Suprapubic skin (tissue), 4 donors: ENCODE data around the gene LPCAT3. TPM values are rescaled to one million over a fixed set of nuclear protein-coding genes. Genes with fewer than 3 reads are reported as not detected.

Source experiments
- DNase-seq, 2 donors: peaks; one replicate each; pipeline ENCODE4 v3.0.0-alpha.2; 2019; ENCODE audit warnings: low spot score in 2 of 2
- H3K27ac ChIP-seq: fragments of 200-600 bp; sonication (generic); one replicate; pipeline ENCODE4 v1.5.1; 2019
- H3K27me3 ChIP-seq: fragments of 200-600 bp; sonication (generic); one replicate; pipeline ENCODE4 v1.5.1; 2019
- H3K36me3 ChIP-seq: fragments of 200-600 bp; sonication (generic); one replicate; pipeline ENCODE4 v1.5.1; 2019
- H3K4me1 ChIP-seq: fragments of 200-600 bp; sonication (generic); one replicate; pipeline ENCODE4 v1.5.1; 2019
- H3K4me3 ChIP-seq: fragments of 200-600 bp; sonication (generic); one replicate; pipeline ENCODE4 v1.5.1; 2019; ENCODE audit warnings: mild to moderate bottlenecking
- H3K9me3 ChIP-seq: fragments of 200-600 bp; sonication (generic); one replicate; pipeline ENCODE4 v1.5.1; 2019
- EP300 ChIP-seq: sonication (generic); formaldehyde crosslinking; IDR thresholded peaks from one replicate; pipeline ENCODE4 v1.6.1; 2017; ENCODE audit warnings: antibody characterized with exemption
- POLR2A ChIP-seq, 2 donors: fragments of 450-650 bp; IDR thresholded peaks; one replicate each; pipeline ENCODE4 v1.6.1; 2017; ENCODE audit warnings: antibody characterized with exemption in 2 of 2, mild to moderate bottlenecking in 2 of 2, moderate library complexity in 2 of 2
- POLR2AphosphoS5 ChIP-seq, 3 donors: sonication (generic); formaldehyde crosslinking; IDR thresholded peaks; one replicate each; pipeline ENCODE4 v1.6.1; 2017; ENCODE audit warnings: antibody characterized with exemption in 3 of 3
- WGBS: methylation state at CpG from one replicate; pipeline ENCODE4 v1.1.5; 2018; 5-methylcytosine and 5-hydroxymethylcytosine counted together
- total RNA-seq, 4 donors: library from RNA; depleted of rRNA; stranded (reverse); fragments of >200 nt; gene quantifications; one replicate each; pipeline ENCODE4 v1.1.0, GENCODE V29; 2016
- TF ChIP-seq, protein P1 (sequence below), 2 donors: fragments of 200-600 bp in 1 of 2; fragments of 450-650 bp in 1 of 2; sonication (generic) in 1 of 2; IDR thresholded peaks; one replicate each; pipeline ENCODE4 v1.5.1; 2016 to 2019; ENCODE audit warnings: antibody characterized with exemption in 2 of 2, mild to moderate bottlenecking in 1 of 2, moderate library complexity in 1 of 2

Gene LPCAT3
- total RNA-seq, 4 donors from 2014 or later: 51.3 to 79.3 (median 56.8) TPM

DNA sequence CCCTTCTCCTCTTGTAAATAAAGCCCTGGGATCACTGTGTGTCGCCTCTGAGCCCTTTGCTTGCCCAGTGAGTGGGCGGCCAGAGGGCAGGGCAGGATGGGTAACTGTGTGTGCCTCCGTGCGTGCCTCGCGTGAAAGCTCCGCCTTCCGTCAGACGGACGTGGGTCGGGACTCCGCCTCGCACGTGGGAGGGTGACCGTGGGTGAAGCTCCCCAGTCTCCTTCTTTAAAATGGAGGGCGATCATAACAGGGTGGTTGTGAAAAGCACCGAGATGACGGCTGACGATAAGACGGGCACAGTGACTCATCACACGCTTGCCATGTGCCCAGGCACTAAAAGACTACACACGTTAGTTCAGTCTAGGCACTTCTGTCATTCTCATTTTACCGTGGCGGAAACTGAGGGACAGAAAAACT is 57.0 kb downstream of the LPCAT3 start:
- TF ChIP-seq POLR2AphosphoS5 (IDR thresholded peaks at IDR 0.05): peak; percentile 51 to 64 (median 61)
- TF ChIP-seq POLR2A (IDR thresholded peaks at IDR 0.05): no peak
- Histone ChIP-seq H3K27ac (peak overlapping the region; percentile 93), H3K36me3 (peaks cover 11% of the 10 kb centered on the region), H3K9me3 (no peaks in the 10 kb centered on the region), H3K27me3 (no peaks in the 10 kb centered on the region), H3K4me1 (peaks cover 79% of the 10 kb centered on the region), H3K4me3 (peak overlapping the region; percentile 60)
- WGBS: 9% methylated on average over 15 of the region's 24 CpGs
- DNase-seq: peak in 1 of 2 donors; percentile 87

DNA sequence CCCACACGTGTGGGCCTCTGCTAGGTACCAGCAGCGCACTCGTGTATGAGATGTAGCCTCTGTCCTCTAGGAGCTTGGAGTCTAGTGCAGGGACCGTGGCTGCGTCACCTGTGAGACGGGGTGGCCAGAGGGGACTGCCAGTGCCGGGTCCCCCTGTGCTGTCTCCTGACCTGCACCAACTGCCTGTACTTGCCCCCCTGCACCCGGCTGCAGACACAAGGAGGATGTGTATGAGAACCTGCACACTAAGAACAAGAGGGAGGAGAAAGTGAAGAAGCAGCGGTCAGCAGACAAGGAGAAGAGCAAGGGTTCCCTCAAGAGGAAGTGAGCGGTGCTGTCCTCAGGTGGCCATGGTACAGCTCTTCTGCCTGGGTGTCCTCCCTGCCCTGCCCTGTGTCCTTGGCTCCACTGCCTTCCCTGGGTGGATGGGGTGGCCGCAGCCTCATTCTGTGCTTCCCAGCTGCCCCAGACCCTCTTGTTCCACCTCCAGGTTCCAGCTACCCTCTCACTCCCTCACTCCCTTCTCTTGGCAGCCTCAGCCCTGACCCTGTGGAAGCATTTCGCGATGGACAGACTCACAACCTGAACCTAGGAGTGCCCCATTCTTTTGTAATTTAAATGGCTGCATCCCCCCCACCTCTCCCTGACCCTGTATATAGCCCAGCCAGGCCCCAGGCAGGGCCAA is 57.5 kb downstream of the LPCAT3 start:
- WGBS: 67% methylated on average over 11 of the region's 13 CpGs
- H3K4me1 ChIP-seq: peaks cover 74% of the 10 kb centered on the region

DNA sequence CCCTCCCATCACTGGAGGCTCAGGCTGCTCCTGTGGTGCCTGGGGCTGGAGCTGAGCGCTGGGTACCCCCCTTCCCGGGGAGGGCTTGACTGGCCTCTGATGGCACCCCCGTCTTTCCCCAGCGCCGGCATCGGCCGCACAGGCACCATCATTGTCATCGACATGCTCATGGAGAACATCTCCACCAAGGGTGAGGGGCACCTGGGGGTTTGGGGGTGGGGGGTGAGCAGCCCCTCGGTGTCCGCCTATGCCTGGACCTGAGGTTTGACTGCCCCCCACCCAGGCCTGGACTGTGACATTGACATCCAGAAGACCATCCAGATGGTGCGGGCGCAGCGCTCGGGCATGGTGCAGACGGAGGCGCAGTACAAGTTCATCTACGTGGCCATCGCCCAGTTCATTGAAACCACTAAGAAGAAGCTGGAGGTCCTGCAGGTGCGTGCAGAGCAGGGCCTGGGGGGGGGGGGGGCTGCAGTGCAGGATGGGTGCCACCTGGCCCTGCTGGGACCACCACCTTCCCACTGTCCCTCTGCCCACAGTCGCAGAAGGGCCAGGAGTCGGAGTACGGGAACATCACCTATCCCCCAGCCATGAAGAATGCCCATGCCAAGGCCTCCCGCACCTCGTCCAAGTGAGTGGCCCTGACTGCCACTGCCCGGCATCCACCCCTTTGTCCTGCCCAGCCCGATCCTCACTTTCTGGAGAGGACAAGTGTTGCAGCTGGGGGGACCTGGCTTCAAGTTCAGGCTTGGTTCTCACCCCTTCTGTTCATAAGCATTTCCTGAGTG is 58.3 kb downstream of the LPCAT3 start:
- no peaks in the 10 kb centered on the region for H3K27me3 ChIP-seq
- H3K27ac ChIP-seq: peak overlapping the region; percentile 93
- H3K36me3 ChIP-seq: peaks cover 7% of the 10 kb centered on the region
- WGBS: 89% methylated on average over 13 of the region's 26 CpGs
- no peak overlapping the region for H3K4me3 ChIP-seq
- DNase-seq: peak in 1 of 2 donors; percentile 68
- H3K9me3 ChIP-seq: no peaks in the 10 kb centered on the region
- H3K4me1 ChIP-seq: peaks cover 66% of the 10 kb centered on the region
- TF ChIP-seq POLR2AphosphoS5 (IDR thresholded peaks at IDR 0.05) (no peak), POLR2A (IDR thresholded peaks at IDR 0.05) (no peak), EP300 (no peak)
- TF ChIP-seq, protein P1, sequence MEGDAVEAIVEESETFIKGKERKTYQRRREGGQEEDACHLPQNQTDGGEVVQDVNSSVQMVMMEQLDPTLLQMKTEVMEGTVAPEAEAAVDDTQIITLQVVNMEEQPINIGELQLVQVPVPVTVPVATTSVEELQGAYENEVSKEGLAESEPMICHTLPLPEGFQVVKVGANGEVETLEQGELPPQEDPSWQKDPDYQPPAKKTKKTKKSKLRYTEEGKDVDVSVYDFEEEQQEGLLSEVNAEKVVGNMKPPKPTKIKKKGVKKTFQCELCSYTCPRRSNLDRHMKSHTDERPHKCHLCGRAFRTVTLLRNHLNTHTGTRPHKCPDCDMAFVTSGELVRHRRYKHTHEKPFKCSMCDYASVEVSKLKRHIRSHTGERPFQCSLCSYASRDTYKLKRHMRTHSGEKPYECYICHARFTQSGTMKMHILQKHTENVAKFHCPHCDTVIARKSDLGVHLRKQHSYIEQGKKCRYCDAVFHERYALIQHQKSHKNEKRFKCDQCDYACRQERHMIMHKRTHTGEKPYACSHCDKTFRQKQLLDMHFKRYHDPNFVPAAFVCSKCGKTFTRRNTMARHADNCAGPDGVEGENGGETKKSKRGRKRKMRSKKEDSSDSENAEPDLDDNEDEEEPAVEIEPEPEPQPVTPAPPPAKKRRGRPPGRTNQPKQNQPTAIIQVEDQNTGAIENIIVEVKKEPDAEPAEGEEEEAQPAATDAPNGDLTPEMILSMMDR (IDR thresholded peaks at IDR 0.05): no peak

More for the DNA sequence above, 57.5 kb downstream of the LPCAT3 start:
- Histone ChIP-seq H3K4me3 (no peak overlapping the region), H3K36me3 (peaks cover 7% of the 10 kb centered on the region), H3K9me3 (no peaks in the 10 kb centered on the region), H3K27ac (peak overlapping the region; percentile 93), H3K27me3 (no peaks in the 10 kb centered on the region)
- DNase-seq: peak in 1 of 2 donors; percentile 64
- TF ChIP-seq, protein P1 (IDR thresholded peaks at IDR 0.05): no peak
- no peak for TF ChIP-seq EP300
- TF ChIP-seq POLR2A (IDR thresholded peaks at IDR 0.05): no peak
- no peak for TF ChIP-seq POLR2AphosphoS5 (IDR thresholded peaks at IDR 0.05)

DNA sequence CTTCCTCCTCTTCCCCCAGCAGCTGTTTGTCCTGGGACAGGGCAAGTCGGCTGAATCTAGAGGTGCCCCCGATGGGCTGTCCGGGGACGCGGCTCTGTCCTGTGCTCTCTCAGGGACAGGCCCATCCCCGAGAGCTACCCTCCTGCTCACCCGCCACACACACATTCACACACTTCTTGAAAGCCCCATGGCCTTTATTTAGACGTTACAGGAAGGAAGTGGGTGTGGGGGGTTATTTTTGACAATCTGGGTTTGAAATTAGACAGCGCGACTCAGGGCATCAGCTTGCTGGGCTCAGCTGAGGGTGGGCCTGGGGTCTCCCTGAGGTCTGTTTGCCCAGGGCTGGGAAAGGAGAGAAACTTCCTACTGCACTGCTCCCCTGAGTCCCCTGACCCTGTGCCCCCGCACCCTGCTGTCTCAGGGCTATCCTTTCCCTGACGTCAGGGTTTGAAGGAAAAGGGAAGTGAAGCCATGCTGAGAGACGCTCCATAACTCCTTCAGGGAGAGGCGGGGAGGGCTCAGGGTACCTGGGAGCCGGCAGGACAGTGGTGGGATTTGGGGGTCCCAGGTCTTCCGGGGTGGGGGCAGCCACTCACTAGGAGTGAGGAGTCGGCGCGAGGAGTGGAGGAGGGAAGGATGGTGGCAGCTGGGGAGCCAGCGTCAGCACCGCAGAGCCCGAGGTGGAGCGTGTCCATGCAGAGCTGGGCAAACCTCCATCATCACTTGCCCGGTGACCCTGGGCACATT is 59.0 kb downstream of the LPCAT3 start:
- Histone ChIP-seq H3K4me1 (peaks cover 61% of the 10 kb centered on the region), H3K36me3 (peaks cover 7% of the 10 kb centered on the region), H3K27ac (peak overlapping the region; percentile 40), H3K4me3 (no peak overlapping the region), H3K27me3 (no peaks in the 10 kb centered on the region), H3K9me3 (no peaks in the 10 kb centered on the region)
- no peak for DNase-seq
- no peak for TF ChIP-seq POLR2AphosphoS5 (IDR thresholded peaks at IDR 0.05)
- TF ChIP-seq EP300: no peak
- no peak for TF ChIP-seq POLR2A (IDR thresholded peaks at IDR 0.05)
- TF ChIP-seq, protein P1 (IDR thresholded peaks at IDR 0.05): no peak
- 70% methylated on average over 24 of the region's 24 CpGs for WGBS

DNA sequence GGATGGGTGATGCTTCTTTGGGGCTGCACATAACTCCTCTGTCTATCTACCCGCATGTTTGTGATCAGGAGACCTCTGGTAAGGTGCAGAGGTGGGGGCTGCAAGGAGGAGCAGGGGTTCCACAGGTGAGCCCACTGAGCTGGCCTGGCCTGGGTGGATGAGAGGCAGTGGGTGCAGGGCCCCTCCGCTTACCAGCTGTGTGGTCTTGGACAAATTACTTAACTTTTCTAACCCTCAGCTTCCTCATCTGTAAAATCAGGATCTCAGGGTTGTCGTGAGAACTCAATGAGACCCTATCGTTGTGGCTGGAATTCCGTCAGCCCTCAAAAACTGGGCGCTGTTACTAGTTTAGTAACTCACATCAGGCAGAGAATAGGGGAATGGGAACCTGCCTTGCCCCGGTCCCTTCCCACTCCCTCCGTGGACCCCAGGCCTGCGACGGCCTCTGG is 59.6 kb downstream of the LPCAT3 start:
- 60% methylated on average over 9 of the region's 10 CpGs for WGBS
- H3K4me3 ChIP-seq: no peak overlapping the region
- H3K9me3 ChIP-seq: no peaks in the 10 kb centered on the region
- H3K4me1 ChIP-seq: peaks cover 56% of the 10 kb centered on the region
- no peaks in the 10 kb centered on the region for H3K27me3 ChIP-seq
- H3K27ac ChIP-seq: peak overlapping the region; percentile 40
- H3K36me3 ChIP-seq: peaks cover 7% of the 10 kb centered on the region
- no peak for DNase-seq
- TF ChIP-seq, protein P1 (IDR thresholded peaks at IDR 0.05): no peak
